GM06990 (cell line): Measurements from ENCODE around the gene ZNF621.

Experiments
- DNase-seq: peaks from one replicate; pipeline ENCODE4 v3.0.0-alpha.2; 2011; ENCODE audit not compliant: insufficient read length; ENCODE audit errors: extremely low read depth
- H3K27me3 ChIP-seq: replicated peaks from 2 replicates; pipeline ENCODE4 v1.6.0; 2011; ENCODE audit warnings: low read length; ENCODE audit not compliant: control insufficient read depth, insufficient read depth
- H3K36me3 ChIP-seq: 2 replicates; pipeline ENCODE4 v1.5.1; 2011; ENCODE audit warnings: low read length; ENCODE audit not compliant: control insufficient read depth, insufficient read depth
- H3K4me3 ChIP-seq: replicated peaks from 2 replicates; pipeline ENCODE4 v1.5.1; 2011; ENCODE audit warnings: low read depth, mild to moderate bottlenecking, control low read depth, low read length
- CTCF ChIP-seq: IDR thresholded peaks from 2 replicates; pipeline ENCODE4 v1.5.1; 2011; ENCODE audit warnings: low read length, control low read depth, mild to moderate bottlenecking, inconsistent platforms; ENCODE audit not compliant: insufficient read depth, poor library complexity, severe bottlenecking

The ZNF621 gene

GRCh38 chr3:40524568-40525285 lies at the start of gene ZNF621:
ZNF621 (plus strand) TSS chr3:40524960; CDS start chr3:40525841, 881 bp downstream.
- H3K27me3 ChIP-seq, result no peaks in the 10 kb centered on the region
- H3K36me3 ChIP-seq, result 0 out of 2 replicates have a peak, but pooled peaks cover 1% of the 10 kb centered on the region
- H3K4me3 ChIP-seq, result peak within 1 kb of the TSS; percentile 82
- DNase-seq, result peak; percentile 89
- peak; percentile 5 for TF ChIP-seq CTCF

DNA sequence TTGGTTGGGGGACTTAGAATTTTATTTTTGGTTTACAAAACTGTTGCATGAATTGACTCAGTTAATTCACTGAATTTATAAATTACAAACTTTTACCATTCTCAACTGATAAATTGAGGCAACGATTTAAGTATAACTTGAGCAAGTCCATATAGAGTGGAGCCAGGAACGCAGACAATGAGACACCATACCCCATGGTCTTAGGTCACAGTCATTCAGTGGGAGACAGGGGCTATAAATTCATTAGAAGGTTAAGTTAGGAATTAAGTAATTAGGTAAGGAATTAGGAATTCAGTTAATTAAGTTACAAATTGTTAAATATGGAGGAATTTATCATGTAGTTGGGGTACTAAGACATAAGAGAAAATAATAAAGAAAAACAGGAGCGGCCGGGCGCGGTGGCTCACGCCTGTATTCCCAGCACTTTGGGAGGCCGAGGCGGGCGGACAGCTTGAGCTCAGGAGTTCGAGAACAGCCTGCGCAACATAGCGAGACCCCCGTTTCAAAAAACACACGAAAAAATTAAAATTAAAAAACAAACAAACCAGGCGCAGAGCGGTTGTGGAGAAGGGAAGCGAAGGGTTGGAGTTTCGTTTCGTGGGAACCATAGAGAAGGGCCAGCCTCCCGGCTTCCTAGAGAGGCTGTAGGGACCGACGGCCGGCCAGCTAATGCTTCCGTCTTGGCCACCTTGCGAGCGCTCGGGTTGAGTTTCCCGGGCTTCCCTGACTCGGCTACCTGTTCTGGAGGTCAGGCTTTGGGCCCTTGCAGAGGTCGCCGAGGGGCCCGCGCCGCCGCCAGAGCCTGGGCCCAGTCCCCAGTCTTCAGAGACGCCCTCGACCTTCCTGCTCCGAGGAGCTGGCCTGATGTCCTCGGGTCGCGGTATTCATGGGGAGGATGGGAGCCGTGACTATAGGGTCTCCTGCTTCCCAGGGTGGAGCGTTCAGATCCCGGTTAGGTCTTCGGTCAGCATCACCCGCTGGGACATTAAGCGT lies 48.0 kb upstream of the ZNF621 start, which contains the start of gene ZNF619:
Gene ZNF619, plus strand, starts transcription at position 645 of the 993 bp plus-strand sequence. CDS start 858 bp downstream, outside the sequence.
- no peak for TF ChIP-seq CTCF
- peak; percentile 67 for DNase-seq
- Histone ChIP-seq H3K27me3 (no peaks in the 10 kb centered on the region), H3K36me3 (peaks cover 2% of the 10 kb centered on the region; the same call in 1 of the 2 replicates), H3K4me3 (peak within 1 kb of the TSS; percentile 84)

DNA sequence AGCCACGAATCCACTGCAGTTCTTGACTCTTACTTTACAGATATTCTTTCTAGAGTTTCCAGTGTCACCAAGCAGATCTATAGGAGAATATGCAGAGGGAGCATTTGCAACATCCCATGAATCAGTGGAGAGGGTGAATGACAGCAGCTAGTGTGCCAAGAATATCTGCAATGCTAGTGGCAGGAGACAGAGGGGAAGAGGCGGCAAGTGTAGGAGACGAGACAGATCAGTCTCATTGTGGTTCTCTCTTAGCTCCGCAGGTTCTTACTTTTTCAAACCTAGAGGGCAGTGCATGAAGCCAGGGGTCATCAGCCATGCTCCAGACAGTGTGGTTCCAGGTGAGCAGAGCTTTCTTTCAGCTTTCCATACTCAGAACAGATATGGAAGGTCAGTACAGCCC lies 47.1 kb upstream of the ZNF621 start:
- Histone ChIP-seq H3K4me3 (peak overlapping the region; percentile 84), H3K36me3 (peaks cover 5% of the 10 kb centered on the region), H3K27me3 (no peaks in the 10 kb centered on the region)
- no peak for TF ChIP-seq CTCF
- no peak for DNase-seq

DNA sequence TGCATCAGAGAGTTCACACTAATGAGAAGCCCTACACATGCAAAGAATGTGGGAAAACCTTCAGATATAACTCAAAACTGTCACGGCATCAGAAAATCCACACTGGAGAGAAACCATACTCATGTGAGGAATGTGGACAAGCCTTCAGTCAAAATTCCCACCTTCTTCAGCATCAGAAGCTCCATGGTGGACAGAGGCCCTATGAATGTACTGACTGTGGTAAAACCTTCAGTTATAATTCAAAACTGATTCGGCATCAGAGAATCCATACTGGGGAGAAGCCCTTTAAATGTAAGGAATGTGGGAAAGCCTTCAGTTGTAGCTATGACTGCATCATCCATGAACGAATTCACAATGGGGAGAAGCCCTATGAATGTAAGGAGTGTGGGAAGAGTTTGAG lies 37.6 kb upstream of the ZNF621 start:
- no peak for DNase-seq
- no peak overlapping the region for H3K4me3 ChIP-seq
- no peaks in the 10 kb centered on the region for H3K27me3 ChIP-seq
- peaks cover 13% of the 10 kb centered on the region for H3K36me3 ChIP-seq
- no peak for TF ChIP-seq CTCF

DNA sequence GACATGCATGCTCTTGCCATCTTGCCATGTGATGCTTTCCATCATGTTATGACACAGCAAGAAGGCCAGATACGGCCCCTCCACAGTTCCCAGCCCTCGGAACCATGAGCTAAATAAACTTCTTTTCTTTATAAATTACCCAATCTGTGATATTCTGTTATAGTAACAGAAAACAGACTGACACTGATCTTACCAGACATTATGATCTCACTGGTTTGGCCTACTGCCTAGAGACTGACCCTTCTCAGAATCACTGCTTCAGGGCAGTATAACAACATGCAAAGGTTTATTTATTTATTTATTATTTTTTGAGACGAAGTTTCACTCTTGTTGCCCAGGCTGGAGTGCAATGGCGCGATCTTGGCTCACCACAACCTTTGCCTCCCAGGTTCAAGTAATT lies 33.8 kb upstream of the ZNF621 start:
- no peak for TF ChIP-seq CTCF
- no peak for DNase-seq
- H3K4me3 ChIP-seq, result no peak overlapping the region
- H3K36me3 ChIP-seq, result peaks cover 10% of the 10 kb centered on the region
- H3K27me3 ChIP-seq, result no peaks in the 10 kb centered on the region
